Neuronal stem cell (in vitro differentiated cells): Measurements from ENCODE around the gene CDH24.

ENCODE experiments used
- DNase-seq: peaks from one replicate; pipeline ENCODE4 v3.0.0-alpha.2; 2013; ENCODE audit warnings: low spot score
- H2AFZ ChIP-seq: one replicate; pipeline ENCODE4 v1.6.1; 2013; ENCODE audit warnings: mild to moderate bottlenecking, low read length, inconsistent platforms
- H2AK5ac ChIP-seq: 2 replicates; pipeline ENCODE4 v1.6.1; 2013; ENCODE audit warnings: low read depth, mild to moderate bottlenecking, inconsistent platforms, low read length, moderate library complexity, mixed read lengths
- H2BK120ac ChIP-seq: 2 replicates; pipeline ENCODE4 v1.6.1; 2013; ENCODE audit warnings: low read depth, mild to moderate bottlenecking, inconsistent platforms, low read length, moderate library complexity, mixed read lengths
- H2BK12ac ChIP-seq: one replicate; pipeline ENCODE4 v1.6.1; 2013; ENCODE audit warnings: low read length, inconsistent platforms
- H2BK15ac ChIP-seq: 2 replicates; pipeline ENCODE4 v1.6.1; 2013; ENCODE audit warnings: mild to moderate bottlenecking, low read length, inconsistent platforms, mixed read lengths
- H2BK5ac ChIP-seq: one replicate; pipeline ENCODE4 v1.6.1; 2013; ENCODE audit warnings: inconsistent platforms, mild to moderate bottlenecking, low read length, moderate library complexity
- H3K14ac ChIP-seq: one replicate; pipeline ENCODE4 v1.6.1; 2013; ENCODE audit warnings: low read length, inconsistent platforms
- H3K18ac ChIP-seq: 2 replicates; pipeline ENCODE4 v1.6.1; 2013; ENCODE audit warnings: low read length, inconsistent platforms
- H3K23ac ChIP-seq: 2 replicates; pipeline ENCODE4 v1.6.1; 2013; ENCODE audit warnings: low read depth, mild to moderate bottlenecking, mixed read lengths, low read length, inconsistent platforms; ENCODE audit not compliant: poor library complexity
- H3K27ac ChIP-seq: replicated peaks from 3 replicates; pipeline ENCODE4 v1.5.1; 2013; ENCODE audit warnings: low read length, inconsistent platforms
- H3K27me3 ChIP-seq, 3 experiments: 2 replicates each; pipeline ENCODE4 v1.6.1; 2013; ENCODE audit warnings: low read length in 3 of 3, mild to moderate bottlenecking in 2 of 3, inconsistent platforms in 1 of 3, low read depth in 1 of 3, mixed read lengths in 1 of 3, moderate library complexity in 1 of 3; ENCODE audit not compliant: control insufficient read depth in 3 of 3, insufficient read depth in 3 of 3
- H3K36me3 ChIP-seq, 2 donors: replicated peaks in 1 of 2; 2 replicates each; pipeline ENCODE4 v1.6.1; 2013; ENCODE audit warnings: low read length in 2 of 2; ENCODE audit not compliant: control insufficient read depth in 2 of 2, insufficient read depth in 2 of 2
- H3K4ac ChIP-seq: 2 replicates; pipeline ENCODE4 v1.6.1; 2013; ENCODE audit warnings: inconsistent platforms, mild to moderate bottlenecking, low read length, moderate library complexity
- H3K4me1 ChIP-seq, 2 donors: 1 replicate in 1 of 2; 2 replicates in 1 of 2; pipeline ENCODE4 v1.6.1; 2013; ENCODE audit warnings: low read length in 2 of 2, low read depth in 1 of 2; ENCODE audit not compliant: control insufficient read depth in 2 of 2, insufficient read depth in 1 of 2
- H3K4me2 ChIP-seq: one replicate; pipeline ENCODE4 v1.6.1; 2013; ENCODE audit warnings: mild to moderate bottlenecking, low read length, inconsistent platforms; ENCODE audit not compliant: insufficient read depth, poor library complexity, severe bottlenecking
- H3K4me3 ChIP-seq, 2 donors: 2 replicates each; pipeline ENCODE4 v1.5.1; 2013; ENCODE audit warnings: low read length in 2 of 2, mild to moderate bottlenecking in 2 of 2, inconsistent platforms in 1 of 2, moderate library complexity in 1 of 2
- H3K79me1 ChIP-seq: one replicate; pipeline ENCODE4 v1.6.1; 2013; ENCODE audit warnings: low read depth, mild to moderate bottlenecking, inconsistent platforms, low read length, moderate library complexity
- H3K9ac ChIP-seq: one replicate; pipeline ENCODE4 v1.6.1; 2013; ENCODE audit warnings: mild to moderate bottlenecking, low read depth, low read length, inconsistent platforms; ENCODE audit not compliant: poor library complexity
- H3K9me3 ChIP-seq, 2 donors: replicated peaks in 1 of 2; 2 replicates each; pipeline versions ENCODE3 to v1.6.1; 2013; ENCODE audit warnings: low read length in 2 of 2, mild to moderate bottlenecking in 2 of 2, inconsistent platforms in 1 of 2, low read depth in 1 of 2, mixed read lengths in 1 of 2, moderate library complexity in 1 of 2; ENCODE audit not compliant: control insufficient read depth in 2 of 2, insufficient read depth in 1 of 2
- H4K8ac ChIP-seq: one replicate; pipeline ENCODE4 v1.6.1; 2013; ENCODE audit warnings: low read depth, mild to moderate bottlenecking, inconsistent platforms, low read length, moderate library complexity
- H4K91ac ChIP-seq: one replicate; pipeline ENCODE4 v1.6.1; 2013; ENCODE audit warnings: low read length, low read depth, mild to moderate bottlenecking, inconsistent platforms; ENCODE audit not compliant: poor library complexity
- WGBS, 2 donors: extraction: QIAGEN DNeasy Blood & Tissue Kit; methylation state at CpG; one replicate each; pipeline ENCODE4 v1.1.7; 2013; ENCODE audit warnings: missing lambda C conversion rate in 2 of 2, mixed read lengths in 1 of 2; ENCODE audit not compliant: insufficient read length in 2 of 2, insufficient replicate concordance in 1 of 2; ENCODE audit errors: extremely low coverage in 2 of 2; 5-methylcytosine and 5-hydroxymethylcytosine counted together

Gene CDH24

GRCh38 chr14:23057757-23058653 is 685 bp upstream of the CDH24 start:
- Histone ChIP-seq H2BK120ac (no peak overlapping the region), H3K79me1 (peaks cover 5% of the 10 kb centered on the region), H4K8ac (no peak overlapping the region), H3K27ac (peak overlapping the region; percentile 90), H2BK12ac (no peak overlapping the region), H3K9ac (peak overlapping the region; percentile 63), H3K4ac (no peak overlapping the region), H3K23ac (peak overlapping the region; percentile 94), H3K14ac (no peak overlapping the region), H2AK5ac (no peak overlapping the region), H3K36me3 (peaks cover 43 to 70% of the 10 kb centered on the region in 2 donors), H3K4me1 (peaks cover 6% of the 10 kb centered on the region in 2 donors), H2BK15ac (peak overlapping the region; percentile 39), H3K27me3 (no peaks in the 10 kb centered on the region), H3K18ac (peak overlapping the region; percentile 92), H4K91ac (no peak overlapping the region), H3K4me2 (peak overlapping the region; percentile 97), H3K9me3 (no peaks in the 10 kb centered on the region), H2BK5ac (peak overlapping the region; percentile 47), H3K4me3 (peak overlapping the region; percentile 62 to 82), H2AFZ (peak overlapping the region; percentile 91)
- WGBS, 2 donors = no CpG with 5 or more reads among the region's 51 CpGs
- peak; percentile 93 for DNase-seq

- H3K27ac ChIP-seq = no peak overlapping the region
- no peaks in the 10 kb centered on the region for H3K9me3 ChIP-seq
- H3K36me3 ChIP-seq = peaks cover 34 to 72% of the 10 kb centered on the region in 2 donors
- peak overlapping the region; percentile 62 to 82 for H3K4me3 ChIP-seq
- no peaks in the 10 kb centered on the region for H3K27me3 ChIP-seq
- peak overlapping the region; percentile 90 for H3K9ac ChIP-seq
- peak overlapping the region; percentile 39 for H3K14ac ChIP-seq
- H2AFZ ChIP-seq = peak overlapping the region; percentile 91
- no peak overlapping the region for H3K4ac ChIP-seq
- H2BK12ac ChIP-seq = no peak overlapping the region
- H4K8ac ChIP-seq = no peak overlapping the region
- no CpG with 5 or more reads among the region's 17 CpGs for WGBS, 2 donors
- peak overlapping the region; percentile 2 for H2BK5ac ChIP-seq
- no peak overlapping the region for H4K91ac ChIP-seq
- peak; percentile 77 for DNase-seq
- peaks cover 6% of the 10 kb centered on the region in 2 donors for H3K4me1 ChIP-seq
- H3K4me2 ChIP-seq = peak overlapping the region; percentile 97
- H3K23ac ChIP-seq = no peak overlapping the region
- H3K18ac ChIP-seq = peak overlapping the region; percentile 50
- H2BK120ac ChIP-seq = no peak overlapping the region
- H2BK15ac ChIP-seq = no peak overlapping the region
- H2AK5ac ChIP-seq = no peak overlapping the region
- peaks cover 5% of the 10 kb centered on the region for H3K79me1 ChIP-seq
Observed at GRCh38 chr14:23056145-23056955, 970 bp downstream of the CDH24 start.

GRCh38 chr14:23055621-23056144 is 1.6 kb downstream of the CDH24 start:
- H2AFZ ChIP-seq = no peak overlapping the region
- H3K18ac ChIP-seq = no peak overlapping the region
- peak overlapping the region; percentile 2 for H2BK5ac ChIP-seq
- H2BK12ac ChIP-seq = no peak overlapping the region
- H2BK120ac ChIP-seq = no peak overlapping the region
- H3K9ac ChIP-seq = no peak overlapping the region
- H2AK5ac ChIP-seq = no peak overlapping the region
- no peak overlapping the region for H3K4me3 ChIP-seq
- peaks cover 6% of the 10 kb centered on the region in 2 donors for H3K4me1 ChIP-seq
- no CpG with 5 or more reads among the region's 6 CpGs for WGBS, 2 donors
- H3K27me3 ChIP-seq = no peaks in the 10 kb centered on the region
- peaks cover 5% of the 10 kb centered on the region for H3K79me1 ChIP-seq
- H3K27ac ChIP-seq = no peak overlapping the region
- no peak overlapping the region for H4K8ac ChIP-seq
- H3K9me3 ChIP-seq = no peaks in the 10 kb centered on the region
- DNase-seq = no peak
- no peak overlapping the region for H3K4ac ChIP-seq
- peak overlapping the region; percentile 97 for H3K4me2 ChIP-seq
- no peak overlapping the region for H4K91ac ChIP-seq
- H3K23ac ChIP-seq = no peak overlapping the region
- peaks cover 29 to 72% of the 10 kb centered on the region in 2 donors for H3K36me3 ChIP-seq
- H3K14ac ChIP-seq = peak overlapping the region; percentile 3
- no peak overlapping the region for H2BK15ac ChIP-seq
